ENCODE results near the gene HTT. TPM values are rescaled to one million over a fixed set of nuclear protein-coding genes. Genes with fewer than 3 reads are reported as not detected.

The HTT gene
- total RNA-seq, 1 donor from 2014 or later, result 56.2 TPM

GRCh38 chr4:3218824-3219760 lies 144.6 kb downstream of the HTT start:
- DNase-seq, result no peak

GRCh38 chr4:3219761-3220475 lies 145.4 kb downstream of the HTT start:
- DNase-seq, result no peak

DNA sequence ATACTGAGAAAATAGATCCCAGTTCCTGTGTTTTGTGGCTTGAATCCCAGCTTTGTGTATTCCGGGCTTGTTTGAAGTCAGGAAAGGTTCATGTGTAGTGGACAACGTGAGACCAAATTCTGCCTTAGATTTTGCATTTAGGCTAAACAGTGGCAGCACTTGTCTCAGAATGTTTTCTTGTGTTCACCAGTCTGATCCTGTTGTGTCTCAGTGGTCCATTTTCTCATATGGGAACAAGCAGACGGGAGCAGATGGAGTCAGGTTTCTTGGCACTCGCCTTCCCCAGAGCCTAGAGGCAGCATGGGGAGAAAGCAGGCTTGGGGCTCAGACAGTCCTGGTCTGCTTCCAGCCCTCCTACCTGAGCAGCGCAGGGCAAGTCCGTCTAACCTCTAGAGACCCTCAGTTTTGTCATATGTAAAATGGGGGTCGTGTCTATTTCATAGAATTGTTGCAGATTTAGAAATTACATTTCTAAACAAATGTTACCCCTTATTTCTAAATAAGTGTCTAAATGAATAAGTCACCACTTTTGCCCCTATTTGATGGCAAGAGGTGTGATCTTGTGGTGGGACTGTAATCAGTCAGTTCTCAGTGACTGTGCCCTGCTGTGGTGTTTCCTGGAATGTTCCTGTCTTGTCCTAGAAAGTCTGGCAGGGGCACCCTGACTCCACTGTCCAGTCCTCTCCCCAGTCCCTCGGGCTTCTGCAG lies 146.1 kb downstream of the HTT start:
- no peak for DNase-seq

- no peak for DNase-seq
Observed at GRCh38 chr4:3221184-3221494, 146.7 kb downstream of the HTT start.

DNA sequence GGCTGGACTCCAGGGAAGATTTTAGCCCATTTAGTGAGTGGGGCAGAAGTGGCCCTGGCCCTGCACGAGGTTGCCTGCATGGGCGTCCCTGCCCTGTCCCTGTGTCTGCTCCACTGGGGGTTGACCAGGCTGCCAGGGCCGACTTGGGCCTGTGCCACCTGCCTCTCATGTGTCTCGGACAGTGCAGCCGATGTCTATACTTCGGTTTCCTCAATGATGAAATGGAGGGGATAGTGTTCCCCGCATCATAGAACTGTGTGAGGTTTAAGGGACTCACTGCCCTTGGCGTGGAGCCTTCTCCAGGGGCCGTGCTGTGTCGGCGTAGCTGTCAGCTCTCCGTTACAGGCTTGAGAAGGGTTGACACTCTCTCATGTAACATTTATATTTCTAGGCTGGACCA lies 147.5 kb downstream of the HTT start:
- DNase-seq, result no peak

DNA sequence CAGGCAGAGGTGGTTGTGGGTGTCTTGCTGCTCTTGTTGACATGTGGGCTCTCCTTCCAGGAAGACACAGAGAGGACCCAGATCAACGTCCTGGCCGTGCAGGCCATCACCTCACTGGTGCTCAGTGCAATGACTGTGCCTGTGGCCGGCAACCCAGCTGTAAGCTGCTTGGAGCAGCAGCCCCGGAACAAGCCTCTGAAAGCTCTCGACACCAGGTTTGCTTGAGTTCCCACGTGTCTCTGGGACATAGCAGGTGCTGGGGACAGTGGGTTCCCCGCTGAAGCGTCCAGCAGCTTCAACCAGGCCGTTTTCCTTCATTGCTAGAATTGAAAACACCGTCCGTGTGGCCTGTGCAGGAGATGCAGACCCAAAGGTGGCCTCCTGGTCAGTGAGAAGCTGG lies 148.9 kb downstream of the HTT start:
- no peak for DNase-seq

DNA sequence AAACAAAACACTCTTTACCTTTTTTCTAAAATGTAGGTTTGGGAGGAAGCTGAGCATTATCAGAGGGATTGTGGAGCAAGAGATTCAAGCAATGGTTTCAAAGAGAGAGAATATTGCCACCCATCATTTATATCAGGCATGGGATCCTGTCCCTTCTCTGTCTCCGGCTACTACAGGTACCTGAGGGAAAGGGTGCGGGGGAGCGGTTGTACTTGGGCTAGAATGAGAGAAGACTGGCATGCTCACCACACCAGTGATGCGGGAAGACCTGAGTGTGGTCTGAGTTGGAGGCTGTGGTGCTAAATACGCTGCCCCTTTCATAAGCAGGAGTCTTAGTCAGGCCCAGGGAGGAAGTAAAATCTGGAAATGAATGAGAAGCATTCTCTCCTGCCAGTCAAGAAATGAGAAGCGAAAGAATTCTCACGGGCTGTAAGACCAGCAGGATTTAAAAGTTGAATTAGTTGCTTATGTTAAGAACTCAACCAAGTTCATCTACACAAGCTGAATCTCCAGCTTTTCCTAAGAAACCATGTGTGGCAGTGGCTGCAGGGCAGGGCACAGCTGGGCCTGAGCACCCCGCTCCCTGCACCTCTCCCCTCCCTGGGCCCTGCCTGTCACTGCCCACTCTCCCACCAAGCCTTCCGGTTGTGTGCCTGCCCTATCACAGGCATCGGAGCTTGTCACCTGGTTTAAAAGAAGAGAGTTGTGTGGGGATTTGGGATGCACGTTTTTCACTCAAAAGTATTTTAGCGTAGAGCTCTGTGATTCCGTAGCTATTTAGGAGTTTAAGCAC lies 149.7 kb downstream of the HTT start:
- no peak for DNase-seq

DNA sequence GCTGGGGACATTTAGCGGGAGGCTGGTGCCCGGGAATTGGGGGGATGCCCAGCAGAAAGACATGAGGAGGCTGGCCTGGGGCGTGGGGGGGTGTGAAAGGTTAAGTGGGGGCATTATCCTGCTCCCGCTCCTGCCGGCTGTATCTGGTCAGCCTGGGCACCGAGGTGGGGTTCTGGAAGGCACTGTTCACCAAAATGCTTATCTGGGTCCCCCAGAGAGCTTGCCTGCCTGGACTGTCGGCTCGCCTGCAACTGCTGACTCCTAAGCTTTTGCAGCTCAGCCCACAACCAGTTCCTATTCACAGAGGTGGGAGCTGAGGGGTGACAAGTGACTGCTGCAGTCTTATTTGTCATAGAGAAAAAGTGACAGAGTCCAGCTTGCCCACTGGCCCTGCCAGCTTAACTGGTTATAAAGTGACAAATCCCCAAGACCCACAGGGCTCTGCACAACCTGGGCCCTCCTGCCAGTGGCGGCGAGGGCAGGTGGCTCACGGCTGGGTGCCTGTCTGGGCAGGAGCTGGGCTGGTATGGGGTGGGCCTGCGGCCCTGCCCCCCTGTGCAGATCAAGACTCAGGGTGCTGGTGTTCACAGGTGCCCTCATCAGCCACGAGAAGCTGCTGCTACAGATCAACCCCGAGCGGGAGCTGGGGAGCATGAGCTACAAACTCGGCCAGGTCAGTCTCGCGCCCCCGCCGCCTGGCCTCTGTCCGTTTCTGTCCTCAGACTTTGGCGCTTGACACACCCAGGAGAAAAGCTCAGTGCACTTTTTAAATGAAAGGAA lies 150.8 kb downstream of the HTT start:
- no peak for DNase-seq

- no peak for DNase-seq
Observed at GRCh38 chr4:3225936-3226335, 151.5 kb downstream of the HTT start.

DNA sequence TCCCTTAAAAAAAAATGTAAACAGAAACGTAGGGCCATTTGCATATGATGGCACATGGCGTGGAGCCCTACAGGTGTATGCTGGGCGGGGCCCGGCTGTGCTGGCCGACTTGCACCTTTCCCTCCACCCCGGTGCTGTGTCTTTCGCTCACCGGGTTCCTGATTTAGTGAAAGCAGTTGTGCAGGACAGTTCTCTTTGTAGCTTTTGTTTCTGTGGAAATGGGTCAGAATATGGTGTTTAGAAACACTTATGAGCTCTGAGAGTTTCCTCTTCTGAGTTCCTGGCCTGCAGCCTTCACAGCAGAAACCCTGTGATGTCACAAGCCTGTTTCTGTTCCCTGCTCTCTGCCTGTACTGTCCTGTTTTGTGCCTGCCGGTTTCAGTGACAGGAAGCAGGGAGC lies 152.0 kb downstream of the HTT start:
- DNase-seq, result no peak

DNA sequence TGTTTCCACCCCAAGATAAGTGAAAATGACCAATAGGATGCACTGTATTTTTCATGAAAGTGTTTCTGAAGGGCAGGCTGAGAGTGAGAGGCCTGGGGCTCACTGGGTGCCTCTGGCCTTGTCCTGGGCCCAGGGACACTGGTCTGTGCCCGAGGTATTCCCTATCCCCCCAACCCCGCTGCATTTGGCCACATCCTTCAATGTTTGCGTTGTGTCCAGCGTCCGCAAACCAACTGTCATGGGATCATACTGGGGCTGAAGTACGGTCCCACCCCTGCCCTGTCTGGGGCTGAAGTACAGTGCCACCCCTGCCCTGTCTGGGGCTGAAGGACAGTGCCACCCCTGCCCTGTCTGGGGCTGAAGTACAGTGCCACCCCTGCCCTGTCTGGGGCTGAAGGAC lies 152.5 kb downstream of the HTT start:
- no peak for DNase-seq

DNA sequence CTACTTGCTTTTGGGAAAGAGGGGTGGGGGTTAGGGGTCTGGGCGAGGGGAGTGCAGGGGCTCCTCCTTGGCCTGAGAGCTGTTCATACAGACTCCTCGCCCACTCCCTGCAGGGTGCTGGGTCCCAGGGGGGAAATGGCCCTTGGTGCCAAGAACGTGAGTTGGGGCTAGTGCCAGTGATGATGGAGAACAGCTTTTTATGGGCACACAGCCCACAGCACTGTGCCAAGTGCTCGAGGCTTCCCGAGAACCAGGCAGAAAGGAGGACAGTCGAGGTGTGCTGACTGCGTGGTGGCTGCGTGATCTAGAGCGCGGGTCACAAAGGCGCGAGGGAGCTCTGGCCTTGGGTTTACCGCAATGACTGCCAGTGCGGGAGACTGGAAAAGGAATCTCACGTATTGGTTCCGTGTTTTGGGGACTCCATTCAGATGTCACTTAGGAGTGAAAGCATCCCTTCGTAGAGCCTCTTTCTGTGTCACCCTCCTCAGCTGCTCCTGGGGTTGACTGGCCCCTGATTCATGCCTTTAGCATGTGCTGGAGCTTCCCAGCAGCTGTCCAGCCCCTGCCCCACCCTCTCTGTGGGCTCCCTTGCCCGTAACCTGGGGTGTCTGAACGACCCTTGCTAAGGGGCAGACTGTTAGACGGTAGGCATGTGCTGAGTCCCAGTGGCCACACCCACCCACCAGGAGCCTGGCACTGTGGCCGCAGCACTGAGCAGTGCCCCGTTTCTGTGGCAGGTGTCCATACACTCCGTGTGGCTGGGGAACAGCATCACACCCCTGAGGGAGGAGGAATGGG lies 153.6 kb downstream of the HTT start:
- DNase-seq, result no peak

- no peak for DNase-seq
Observed at GRCh38 chr4:3228881-3229280, 154.4 kb downstream of the HTT start.

- no peak for DNase-seq
Observed at GRCh38 chr4:3229328-3229727, 154.8 kb downstream of the HTT start.

GRCh38 chr4:3229964-3230363 lies 155.5 kb downstream of the HTT start:
- no peak for DNase-seq

GRCh38 chr4:3231471-3231870 lies 157.0 kb downstream of the HTT start:
- DNase-seq, result no peak

DNA sequence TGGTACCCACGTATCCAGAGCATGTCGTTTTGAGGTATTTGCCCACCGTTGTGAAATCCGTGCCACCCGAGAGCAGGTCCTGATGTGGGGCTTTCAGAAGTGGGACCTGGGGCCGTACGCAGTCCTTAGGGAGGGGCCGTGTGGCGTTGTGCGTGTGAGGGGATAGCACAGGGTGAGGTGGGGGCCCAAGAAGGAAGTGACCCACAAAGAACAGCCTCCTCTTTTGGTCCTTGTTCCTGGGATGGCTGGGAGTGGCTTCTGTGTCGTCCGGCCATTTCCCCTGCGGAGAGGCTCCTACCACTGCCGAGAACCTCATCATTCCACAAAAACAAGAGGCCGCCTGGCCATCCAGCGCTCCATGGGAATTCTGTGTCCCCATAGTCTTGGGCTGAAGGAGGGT lies 157.5 kb downstream of the HTT start:
- DNase-seq, result no peak

- no peak for DNase-seq
Observed at GRCh38 chr4:3232871-3233271, 158.4 kb downstream of the HTT start.

GRCh38 chr4:3233391-3234071 lies 159.1 kb downstream of the HTT start:
- no peak for DNase-seq

Data from skin of body (tissue), 2 donors.